Measurements from ENCODE around the gene PRRT1B.

PRRT1B gene

DNA sequence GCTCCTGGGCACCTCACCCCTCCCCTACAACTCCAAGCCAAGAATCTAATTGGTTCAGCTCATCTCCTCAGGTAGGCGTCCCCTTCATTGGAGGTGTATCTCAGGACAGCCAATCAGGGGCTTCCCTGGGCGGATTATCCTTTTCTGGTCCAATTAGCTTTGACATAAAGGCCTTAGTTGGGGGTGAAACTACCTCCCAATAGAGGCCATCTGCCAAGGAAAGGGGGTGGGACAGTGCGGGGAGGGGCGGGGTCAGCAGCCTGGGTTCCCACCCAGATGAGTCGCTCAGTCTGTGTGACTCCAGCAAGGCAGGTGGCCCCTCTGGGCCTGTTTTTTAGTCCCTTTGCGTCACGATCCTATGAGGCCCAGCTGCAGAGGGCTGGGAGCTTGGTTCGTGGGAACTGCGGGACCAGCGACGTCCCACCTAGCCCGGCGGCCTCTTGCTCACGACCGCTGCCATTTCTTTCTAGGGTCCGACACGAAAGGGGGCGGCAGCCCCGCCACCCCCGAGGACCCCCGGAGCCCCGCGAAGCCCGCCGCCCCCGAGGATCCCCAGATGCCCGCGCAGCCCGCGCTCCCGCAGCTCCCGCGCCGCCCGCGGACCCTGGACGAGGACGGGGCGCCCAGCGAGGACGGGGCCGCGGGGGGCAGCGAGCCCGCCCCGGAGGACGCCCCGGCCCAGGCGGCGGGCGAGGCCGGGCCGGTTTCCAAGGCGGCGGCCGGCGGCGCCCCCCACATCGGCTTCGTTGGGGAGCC, 8.9 kb downstream of the PRRT1B start:
- DNase-seq: no peak

DNA sequence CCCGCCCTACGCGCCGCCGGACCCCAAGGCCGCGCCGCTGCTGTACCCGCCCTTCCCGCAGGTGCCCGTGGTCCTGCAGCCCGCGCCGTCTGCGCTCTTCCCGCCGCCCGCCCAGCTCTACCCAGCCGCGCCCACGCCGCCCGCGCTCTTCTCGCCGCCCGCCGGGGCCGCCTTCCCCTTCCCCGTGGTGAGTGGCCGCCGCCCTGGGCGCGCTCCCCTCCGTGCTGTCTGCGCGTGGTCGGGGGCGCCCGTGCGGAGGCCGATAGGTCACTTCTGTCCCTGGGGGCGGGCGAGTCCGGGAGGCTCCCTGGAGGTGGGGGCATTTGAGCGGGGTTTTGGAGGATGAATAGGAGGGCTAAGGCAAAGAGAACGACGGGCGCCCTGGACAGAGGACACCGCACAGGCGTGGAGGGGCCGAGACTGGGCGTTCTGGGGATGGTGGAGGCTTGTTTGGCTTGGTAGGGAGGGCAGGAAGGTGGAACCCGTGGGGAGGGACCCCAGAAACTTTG, 9.6 kb downstream of the PRRT1B start:
- DNase-seq: no peak

DNA sequence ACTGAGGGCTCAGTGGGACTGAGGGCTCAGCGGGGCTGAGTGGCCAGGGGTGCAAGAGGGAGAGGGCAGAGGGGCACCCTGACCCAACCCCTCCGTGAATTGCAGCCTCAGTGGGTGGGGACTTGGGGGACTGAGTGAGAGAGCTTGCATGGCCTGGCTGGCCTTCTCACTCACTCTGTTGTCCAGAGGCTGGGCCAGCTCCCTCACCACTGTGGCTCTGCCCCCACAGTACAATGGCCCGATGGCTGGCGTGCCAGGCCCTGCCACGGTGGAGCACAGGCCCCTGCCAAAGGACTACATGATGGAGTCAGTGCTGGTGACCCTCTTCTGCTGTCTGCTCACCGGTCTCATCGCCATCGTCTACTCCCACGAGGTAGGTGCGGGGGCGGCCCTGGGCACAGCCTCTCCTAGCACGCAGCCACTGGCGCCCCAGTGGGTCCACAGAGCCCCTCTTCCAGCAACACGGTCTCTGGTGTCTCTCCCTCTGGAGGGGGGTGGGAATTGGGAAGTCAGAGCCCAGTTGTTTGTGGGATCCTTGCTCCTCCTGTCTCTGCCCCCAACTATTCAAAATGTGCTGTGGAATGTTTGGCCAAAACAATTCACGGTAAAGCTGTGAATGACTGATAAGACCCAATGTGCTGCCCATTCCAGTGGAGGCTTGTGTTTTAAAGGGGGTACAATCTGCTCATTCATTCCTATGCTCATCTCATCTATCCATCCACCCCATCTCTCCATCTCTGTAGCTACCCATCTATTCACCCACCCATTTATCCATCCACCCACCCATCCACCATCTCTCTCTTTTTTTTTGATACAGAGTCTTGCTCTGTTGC, 10.7 kb downstream of the PRRT1B start:
- no peak for DNase-seq

- no peak for DNase-seq
These were observed 12.7 kb downstream of the PRRT1B start for GRCh38 chr9:131557855-131558548.

DNA sequence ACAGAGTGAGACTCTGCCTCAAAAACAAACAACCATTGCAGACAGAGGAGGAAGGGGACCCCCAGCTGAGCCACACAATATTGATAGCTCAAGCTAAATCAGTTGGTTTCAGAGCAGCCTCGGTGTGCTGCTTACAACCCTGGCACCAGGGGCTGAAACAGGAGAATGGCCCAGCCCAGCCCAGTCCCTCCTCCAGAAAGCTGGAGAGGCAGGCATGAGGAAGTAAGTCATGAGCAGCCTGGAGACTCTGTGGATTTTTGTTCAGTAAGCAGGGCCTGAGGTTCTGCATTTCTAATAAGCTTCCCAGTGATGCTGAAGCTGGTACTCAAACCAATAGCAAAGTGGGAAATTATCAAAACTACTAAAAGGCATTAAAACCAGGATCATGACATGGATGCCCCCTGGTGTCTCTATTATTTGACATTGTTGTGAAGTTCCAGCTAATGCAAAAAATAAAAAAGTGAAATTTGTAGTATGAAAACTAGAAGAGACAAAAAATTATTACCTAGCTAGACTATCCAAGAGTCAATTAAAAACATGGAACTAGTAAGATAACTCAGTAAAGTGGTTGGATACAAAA, 14.2 kb downstream of the PRRT1B start:
- DNase-seq: no peak

DNA sequence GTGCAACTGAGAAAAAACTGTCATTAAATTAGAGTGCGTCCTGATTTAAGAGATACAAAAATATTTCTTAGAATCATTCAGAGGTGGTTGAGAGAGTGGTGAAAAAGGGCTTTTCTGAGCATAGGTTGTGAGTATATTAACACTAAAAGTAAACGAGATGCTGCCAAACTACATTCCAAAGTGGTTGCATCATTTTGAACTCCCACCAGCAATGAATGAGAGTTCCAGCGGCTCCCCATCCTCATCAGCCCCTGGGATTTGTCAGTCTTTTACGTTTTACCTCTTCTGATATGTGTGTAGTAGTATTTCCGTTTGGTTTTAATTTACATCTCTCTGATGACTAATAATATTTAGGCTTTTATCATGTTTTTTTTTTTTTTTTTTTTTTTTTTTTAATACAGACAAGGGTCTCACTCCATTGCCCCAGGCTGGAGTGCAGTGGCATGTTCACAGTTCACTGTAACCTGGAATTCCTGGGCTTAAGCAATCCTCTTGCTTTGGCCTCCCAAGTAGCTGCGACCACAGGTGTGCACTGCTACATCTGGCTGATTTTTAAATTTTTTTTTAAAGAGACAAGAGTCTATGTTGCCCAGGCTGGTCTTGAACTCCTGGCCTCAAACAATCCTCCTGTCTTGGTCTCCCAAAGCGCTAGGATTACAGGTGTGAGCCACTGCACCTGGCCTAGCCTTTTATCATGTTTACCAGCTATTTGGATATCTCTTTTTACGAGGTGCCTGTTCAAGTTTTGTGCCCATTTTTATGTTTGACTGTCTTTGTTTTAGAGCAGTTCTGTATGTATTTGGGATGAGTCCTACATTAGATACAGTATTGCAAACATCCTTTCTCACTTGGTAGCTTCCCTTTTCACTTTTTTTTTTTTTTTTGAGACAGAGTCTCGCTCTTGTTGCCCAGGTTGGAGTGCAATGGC, 17.0 kb downstream of the PRRT1B start:
- DNase-seq: no peak

- no peak for DNase-seq
These were observed 20.0 kb downstream of the PRRT1B start for GRCh38 chr9:131565369-131565768.

DNA sequence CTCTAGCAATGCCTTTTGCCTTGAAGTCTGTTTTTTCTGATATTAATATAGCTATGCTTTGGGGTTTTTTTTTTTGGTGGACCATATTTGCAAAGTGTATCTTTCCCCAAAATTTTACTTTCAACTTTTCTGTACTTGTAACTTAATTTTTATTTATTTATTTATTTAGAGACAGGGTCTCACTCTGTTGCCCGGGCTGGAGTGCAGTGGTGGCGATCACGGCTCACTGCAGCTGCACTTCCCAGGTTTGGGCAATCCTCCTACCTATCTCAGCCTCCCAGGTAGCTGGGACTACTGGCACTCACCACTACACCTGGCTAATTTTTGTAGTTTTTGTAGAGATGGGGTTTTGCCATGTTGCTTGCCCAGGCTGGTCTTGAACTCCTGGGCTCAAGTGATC, 20.8 kb downstream of the PRRT1B start:
- no peak for DNase-seq

GRCh38 chr9:131567910-131568309, 22.6 kb downstream of the PRRT1B start:
- no peak for DNase-seq

DNA sequence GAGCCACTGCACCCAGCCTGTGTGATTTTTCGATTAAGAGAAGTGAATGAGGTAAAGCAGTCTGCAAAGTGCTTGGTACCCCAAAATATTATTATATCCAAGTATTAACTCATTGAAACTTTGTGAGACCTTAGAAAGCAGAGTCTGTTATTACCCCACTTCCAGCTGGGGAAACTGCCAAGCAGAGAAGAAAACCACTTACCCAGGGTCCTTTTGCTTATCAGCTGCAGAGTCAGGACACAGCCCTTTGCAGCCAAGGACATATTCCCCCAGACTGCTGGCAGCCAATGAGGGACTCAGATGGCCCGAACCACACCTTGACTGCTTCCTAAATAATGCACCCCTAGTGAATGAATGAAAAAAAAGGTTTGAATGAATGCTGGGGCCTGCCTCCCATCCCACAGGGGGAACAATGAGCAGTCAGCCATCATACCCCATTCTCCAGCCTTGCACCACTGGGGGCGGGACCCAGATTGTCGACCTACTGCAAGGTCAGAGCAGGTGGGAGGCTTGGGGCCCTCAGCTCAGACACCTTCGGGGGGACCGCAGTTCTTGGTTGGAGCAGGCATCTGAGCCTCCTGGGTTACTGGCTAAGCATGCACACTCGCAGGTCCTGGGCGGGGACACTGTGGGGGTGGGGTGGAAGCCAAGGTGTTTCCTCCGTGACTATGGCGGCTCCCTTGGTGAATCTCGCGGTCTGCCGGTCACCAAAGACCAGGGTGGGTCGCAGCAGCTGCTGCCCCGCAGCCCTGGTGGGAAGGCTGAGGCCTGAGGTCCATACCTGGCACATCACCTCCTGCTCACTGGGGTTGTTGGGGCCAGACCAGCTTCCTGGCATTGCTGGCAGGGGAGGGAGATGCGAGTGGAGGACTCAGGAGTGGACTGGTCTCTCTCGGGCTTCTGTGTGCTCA, 29.7 kb downstream of the PRRT1B start:
- DNase-seq: no peak

DNA sequence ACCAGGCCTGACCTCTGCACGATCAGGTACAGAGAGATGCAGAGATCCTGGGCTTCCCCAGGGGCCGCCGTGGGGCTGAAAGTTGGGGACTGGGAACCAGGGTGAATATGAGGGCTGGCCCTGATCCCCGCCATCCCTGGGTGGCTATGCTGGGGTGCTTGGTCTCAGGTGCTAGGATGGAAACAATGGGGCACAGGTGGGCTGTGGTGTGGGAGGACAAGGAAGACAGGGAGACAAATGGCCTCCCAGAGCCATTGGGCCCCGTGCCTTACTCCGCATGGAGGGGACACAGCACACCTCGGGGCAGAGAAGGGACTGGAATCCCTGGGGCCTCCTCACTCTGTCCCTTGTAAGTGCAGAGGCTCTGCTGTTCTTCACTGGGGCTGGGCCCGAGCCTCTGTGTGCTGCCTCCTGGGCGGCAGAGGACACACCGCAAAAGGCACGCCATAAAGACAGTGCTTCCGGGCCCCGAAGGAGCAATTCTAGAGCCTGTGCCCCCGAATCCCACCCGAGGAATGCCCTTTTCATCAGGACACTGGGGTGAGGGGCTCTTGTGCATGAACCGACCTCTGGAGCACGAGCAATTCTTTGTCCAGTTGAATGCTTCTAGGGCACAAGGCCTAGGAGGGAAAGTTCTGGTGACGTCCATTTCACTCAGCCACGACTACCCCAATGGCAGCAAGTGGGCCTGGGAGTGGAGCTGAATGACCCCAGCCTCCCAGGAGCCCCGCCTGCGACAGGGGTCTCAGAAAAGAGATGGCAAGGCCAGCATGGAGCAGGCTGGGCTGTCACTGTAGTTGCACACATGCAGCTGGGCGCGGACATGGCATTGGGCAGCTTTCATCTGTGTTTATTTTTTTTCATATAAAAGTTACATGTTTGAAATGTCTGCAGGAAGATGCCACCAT, 30.9 kb downstream of the PRRT1B start:
- no peak for DNase-seq

DNA sequence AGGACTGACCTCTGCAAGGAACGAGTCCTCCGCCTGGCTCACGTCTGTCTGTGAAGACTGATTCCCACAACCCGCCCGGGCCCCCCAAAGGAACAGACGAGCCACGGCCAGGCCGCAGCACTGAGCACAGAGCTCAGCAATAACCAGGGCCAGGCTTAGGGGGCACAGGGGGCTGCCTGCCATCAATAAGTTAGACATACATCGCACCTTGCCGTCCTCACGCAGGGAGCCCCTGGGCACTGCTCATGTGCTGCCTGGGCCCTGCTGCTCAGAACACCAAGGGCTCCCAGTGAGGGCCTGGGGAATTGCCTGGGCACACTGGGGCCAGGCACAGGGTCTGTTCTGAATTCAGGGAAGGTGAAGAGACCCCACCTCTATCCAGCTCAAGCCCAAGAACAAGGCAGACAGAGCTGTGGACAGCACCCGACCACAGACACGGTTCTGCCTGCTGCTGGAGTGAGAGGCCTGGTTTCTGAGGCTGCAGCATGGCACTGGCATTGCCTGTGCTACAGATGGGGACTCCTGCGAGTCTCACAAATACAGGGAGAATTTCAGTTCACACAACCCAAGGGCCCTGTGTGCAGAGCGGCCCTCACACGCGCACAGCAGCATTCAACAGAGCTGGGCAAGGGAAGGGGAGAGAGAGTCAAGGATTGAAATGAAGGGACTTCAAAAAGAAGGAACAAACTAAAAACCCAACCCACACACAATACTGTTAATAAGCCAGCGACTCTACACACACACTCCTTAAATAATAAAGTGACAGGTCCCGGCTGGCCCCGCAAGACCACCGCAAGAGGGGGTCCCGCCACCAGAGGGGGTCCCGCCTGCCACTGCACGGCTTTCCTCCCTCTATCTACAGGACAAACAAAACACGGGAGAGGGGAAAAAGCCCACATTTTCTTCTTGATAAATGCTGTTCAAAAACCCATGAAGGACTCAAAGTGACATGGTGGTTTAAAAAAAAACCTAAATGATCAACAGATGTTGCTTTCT, 32.0 kb downstream of the PRRT1B start:
- no peak for DNase-seq

GRCh38 chr9:131578021-131578420, 32.7 kb downstream of the PRRT1B start:
- DNase-seq: no peak

DNA sequence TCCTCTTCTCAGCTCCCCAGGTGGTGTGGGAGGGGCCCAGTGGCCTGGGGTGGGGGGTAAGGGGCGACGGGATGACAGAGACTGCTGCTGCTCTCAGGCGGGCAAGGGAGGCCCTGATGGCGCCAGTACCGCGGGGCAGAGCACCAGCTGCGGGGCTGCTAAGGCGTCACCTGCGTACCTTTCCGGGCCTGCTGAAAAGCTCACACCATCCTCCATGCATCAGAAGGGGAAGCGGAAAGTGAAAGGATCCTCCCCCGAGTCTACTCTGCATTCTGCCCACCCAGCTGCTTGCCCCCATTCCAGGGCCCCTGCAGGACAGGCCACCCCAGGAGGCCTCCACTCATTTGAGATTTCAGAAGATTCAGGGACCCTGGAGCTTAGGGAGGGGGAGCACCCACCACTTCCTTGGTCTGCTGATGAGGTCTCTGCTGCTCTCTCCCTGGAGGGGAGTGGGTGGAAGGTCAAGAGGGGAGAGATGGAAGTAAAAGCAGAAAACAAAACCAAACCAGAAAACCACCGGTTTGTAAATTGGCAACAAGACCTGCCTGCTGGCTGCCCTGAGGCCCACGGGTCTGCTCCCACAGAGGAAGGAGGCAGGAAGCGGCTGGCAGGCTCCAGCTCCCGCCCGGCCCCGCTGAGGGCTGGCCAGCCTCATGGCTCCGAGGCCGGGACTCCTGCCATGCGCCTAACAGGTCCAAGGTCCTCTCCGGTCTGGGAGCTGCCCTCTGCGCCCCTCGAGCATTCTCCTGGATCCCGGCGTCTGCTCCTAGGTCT, 33.6 kb downstream of the PRRT1B start:
- no peak for DNase-seq

- no peak for DNase-seq
These were observed 34.5 kb downstream of the PRRT1B start for GRCh38 chr9:131579789-131580211.

- DNase-seq: no peak
These were observed 35.0 kb downstream of the PRRT1B start for GRCh38 chr9:131580358-131580757.

DNA sequence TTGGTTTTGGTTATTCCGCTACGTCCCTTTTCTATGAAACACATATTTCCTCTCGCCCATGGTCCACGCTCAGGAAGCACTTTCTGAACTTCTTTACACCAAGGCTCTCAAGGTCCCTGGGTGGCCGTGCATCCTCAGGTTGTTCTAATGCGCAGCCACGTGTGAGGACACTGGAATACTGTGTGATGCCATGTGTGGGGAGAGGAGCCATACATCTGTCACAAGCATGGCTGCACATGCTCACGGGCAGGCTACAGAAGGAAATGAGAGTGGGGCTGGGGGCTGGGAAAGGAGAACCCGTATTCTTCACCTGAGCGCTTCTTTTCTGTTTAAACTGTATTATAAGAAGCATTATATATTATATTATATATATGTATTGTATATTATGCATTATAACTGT, 36.7 kb downstream of the PRRT1B start:
- no peak for DNase-seq
